Fibroblast of lung (primary cell): Measurements from ENCODE around the gene KIAA0930. TPM values are rescaled to one million over a fixed set of nuclear protein-coding genes. Genes with fewer than 3 reads are reported as not detected.

Source experiments
- DNase-seq, 2 donors: peaks; one replicate each; pipeline versions ENCODE4 v3.0.0 to v3.0.0-alpha.2; 2010; ENCODE audit warnings: low read depth in 2 of 2
- H2AFZ ChIP-seq: 2 replicates; pipeline ENCODE4 v1.5.1; 2012; ENCODE audit warnings: low read length, control low read depth, inconsistent platforms
- H3K27ac ChIP-seq: 2 replicates; pipeline ENCODE4 v1.5.1; 2011; ENCODE audit warnings: low read length, control low read depth; ENCODE audit not compliant: insufficient read depth
- H3K27me3 ChIP-seq: 2 replicates; pipeline ENCODE4 v1.5.1; 2011; ENCODE audit warnings: mild to moderate bottlenecking, low read length; ENCODE audit not compliant: control insufficient read depth, insufficient read depth
- H3K36me3 ChIP-seq: 2 replicates; pipeline ENCODE4 v1.5.1; 2011; ENCODE audit warnings: low read length; ENCODE audit not compliant: control insufficient read depth, insufficient read depth
- H3K4me1 ChIP-seq: 2 replicates; pipeline ENCODE4 v1.5.1; 2011; ENCODE audit warnings: low read length; ENCODE audit not compliant: control insufficient read depth, insufficient read depth; ENCODE audit errors: extremely low read depth
- H3K4me2 ChIP-seq: 2 replicates; pipeline ENCODE4 v1.5.1; 2011; ENCODE audit warnings: low read length, control low read depth; ENCODE audit not compliant: insufficient read depth; ENCODE audit errors: extremely low read depth
- H3K4me3 ChIP-seq, 4 experiments: fragments of 200-600 bp in 1 of 4; sonication (generic) in 1 of 4; replicated peaks in 1 of 4; 2 replicates each; pipeline ENCODE4 v1.5.1; 2011 to 2016; ENCODE audit warnings: low read length in 4 of 4, low read depth in 3 of 4, mild to moderate bottlenecking in 3 of 4, control low read depth in 2 of 4, inconsistent platforms in 1 of 4, mixed read lengths in 1 of 4; ENCODE audit not compliant: insufficient read depth in 1 of 4; ENCODE audit errors: control extremely low read depth in 1 of 4
- H3K79me2 ChIP-seq: 2 replicates; pipeline ENCODE4 v1.5.1; 2012; ENCODE audit warnings: mild to moderate bottlenecking, low read length, inconsistent platforms; ENCODE audit not compliant: control insufficient read depth, insufficient read depth
- H3K9ac ChIP-seq: 2 replicates; pipeline ENCODE4 v1.5.1; 2011; ENCODE audit warnings: mild to moderate bottlenecking, low read length, control low read depth; ENCODE audit not compliant: insufficient read depth
- H3K9me3 ChIP-seq: 2 replicates; pipeline ENCODE4 v1.5.1; 2012; ENCODE audit warnings: low read depth, low read length; ENCODE audit not compliant: control insufficient read depth, insufficient read depth
- H4K20me1 ChIP-seq: 2 replicates; pipeline ENCODE4 v1.5.1; 2011; ENCODE audit warnings: low read length; ENCODE audit not compliant: control insufficient read depth, insufficient read depth; ENCODE audit errors: extremely low read depth
- EZH2 ChIP-seq: IDR thresholded peaks from 2 replicates; pipeline ENCODE4 v1.5.1; 2012; ENCODE audit warnings: low read length, control low read depth, mild to moderate bottlenecking; ENCODE audit errors: missing control alignments
- polyA plus RNA-seq, 2 donors: library from polyadenylated mRNA; depleted of rRNA in 1 of 2; stranded (reverse) in 1 of 2; unstranded in 1 of 2; fragments of >200 nt; gene quantifications; 2 replicates each; pipeline ENCODE4 v1.2.1, GENCODE V29; 2011 to 2012; ENCODE audit warnings: missing spikeins in 1 of 2
- total RNA-seq: library from RNA; depleted of rRNA; stranded (reverse); fragments of >200 nt; gene quantifications from 2 replicates; pipeline ENCODE4 v1.2.1, GENCODE V29; 2014
- TF ChIP-seq, protein P1 (sequence below), 2 donors: IDR thresholded peaks in 1 of 2; conservative IDR thresholded peaks in 1 of 2; 1 replicate in 1 of 2; 2 replicates in 1 of 2; pipeline ENCODE4 v1.5.1; 2011 to 2012; ENCODE audit warnings: low read length in 2 of 2, control low read depth in 1 of 2, inconsistent platforms in 1 of 2, low read depth in 1 of 2, mild to moderate bottlenecking in 1 of 2

KIAA0930 gene
- total and polyA plus RNA-seq, 2 donors (not counting 1 experiment from before 2014, with no cell fraction given), result 28.2 to 30.9 TPM

GRCh38 chr22:45254789-45255278 is 14.1 kb upstream of the KIAA0930 start:
- no peak overlapping the region for H2AFZ ChIP-seq
- H3K4me3 ChIP-seq, result no peak overlapping the region
- no peaks in the 10 kb centered on the region for H4K20me1 ChIP-seq
- H3K4me2 ChIP-seq, result no peak overlapping the region
- no peak overlapping the region for H3K9ac ChIP-seq
- peak in 1 of 2 donors; percentile 47 for DNase-seq
- no peaks in the 10 kb centered on the region for H3K79me2 ChIP-seq
- no peak for TF ChIP-seq EZH2
- TF ChIP-seq, protein P1, sequence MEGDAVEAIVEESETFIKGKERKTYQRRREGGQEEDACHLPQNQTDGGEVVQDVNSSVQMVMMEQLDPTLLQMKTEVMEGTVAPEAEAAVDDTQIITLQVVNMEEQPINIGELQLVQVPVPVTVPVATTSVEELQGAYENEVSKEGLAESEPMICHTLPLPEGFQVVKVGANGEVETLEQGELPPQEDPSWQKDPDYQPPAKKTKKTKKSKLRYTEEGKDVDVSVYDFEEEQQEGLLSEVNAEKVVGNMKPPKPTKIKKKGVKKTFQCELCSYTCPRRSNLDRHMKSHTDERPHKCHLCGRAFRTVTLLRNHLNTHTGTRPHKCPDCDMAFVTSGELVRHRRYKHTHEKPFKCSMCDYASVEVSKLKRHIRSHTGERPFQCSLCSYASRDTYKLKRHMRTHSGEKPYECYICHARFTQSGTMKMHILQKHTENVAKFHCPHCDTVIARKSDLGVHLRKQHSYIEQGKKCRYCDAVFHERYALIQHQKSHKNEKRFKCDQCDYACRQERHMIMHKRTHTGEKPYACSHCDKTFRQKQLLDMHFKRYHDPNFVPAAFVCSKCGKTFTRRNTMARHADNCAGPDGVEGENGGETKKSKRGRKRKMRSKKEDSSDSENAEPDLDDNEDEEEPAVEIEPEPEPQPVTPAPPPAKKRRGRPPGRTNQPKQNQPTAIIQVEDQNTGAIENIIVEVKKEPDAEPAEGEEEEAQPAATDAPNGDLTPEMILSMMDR (conservative IDR thresholded peaks at IDR 0.05 in 1 of 2, IDR thresholded peaks at IDR 0.05 in 1 of 2; ENCODE audit: low read depth in 1 of 2, low read length in 2 of 2), result no peak
- no peaks in the 10 kb centered on the region for H3K27me3 ChIP-seq
- H3K27ac ChIP-seq, result no peak overlapping the region
- H3K36me3 ChIP-seq, result no peaks in the 10 kb centered on the region
- no peaks in the 10 kb centered on the region for H3K9me3 ChIP-seq
- no peaks in the 10 kb centered on the region for H3K4me1 ChIP-seq

DNA sequence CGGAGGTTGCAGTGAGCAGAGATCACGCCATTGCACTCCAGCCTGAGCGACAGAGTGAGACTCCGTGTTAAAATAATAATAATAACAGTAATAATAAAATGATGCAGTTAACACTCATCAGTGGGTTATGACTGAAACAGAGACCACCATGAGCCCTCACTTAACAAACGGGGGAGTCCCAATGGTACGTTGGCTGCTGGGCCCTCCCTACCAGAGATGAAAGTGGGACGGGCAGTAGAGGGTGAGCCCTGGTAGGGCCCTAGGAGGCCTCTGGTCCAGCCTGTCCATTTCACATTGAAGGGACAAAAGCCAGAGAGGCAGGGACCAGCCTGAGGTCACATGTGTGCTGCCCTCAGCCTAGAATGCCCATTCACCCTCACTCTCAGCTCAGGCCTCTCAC is 13.7 kb upstream of the KIAA0930 start:
- Histone ChIP-seq H3K9me3 (no peaks in the 10 kb centered on the region), H3K9ac (no peak overlapping the region), H3K36me3 (no peaks in the 10 kb centered on the region), H3K27ac (no peak overlapping the region), H3K4me2 (no peak overlapping the region), H3K4me3 (no peak overlapping the region), H3K27me3 (no peaks in the 10 kb centered on the region), H3K4me1 (no peaks in the 10 kb centered on the region), H4K20me1 (no peaks in the 10 kb centered on the region), H3K79me2 (no peaks in the 10 kb centered on the region), H2AFZ (no peak overlapping the region)
- DNase-seq, result no peak
- TF ChIP-seq, protein P1 (conservative IDR thresholded peaks at IDR 0.05 in 1 of 2, IDR thresholded peaks at IDR 0.05 in 1 of 2; ENCODE audit: low read depth in 1 of 2, low read length in 2 of 2), result no peak
- TF ChIP-seq EZH2, result no peak

- Histone ChIP-seq H3K9ac (no peak overlapping the region), H3K9me3 (no peaks in the 10 kb centered on the region), H2AFZ (no peak overlapping the region), H4K20me1 (no peaks in the 10 kb centered on the region), H3K4me1 (no peaks in the 10 kb centered on the region), H3K4me3 (no peak overlapping the region), H3K27me3 (peaks cover 2% of the 10 kb centered on the region), H3K79me2 (no peaks in the 10 kb centered on the region), H3K4me2 (no peak overlapping the region), H3K27ac (no peak overlapping the region), H3K36me3 (no peaks in the 10 kb centered on the region)
- TF ChIP-seq, protein P1 (conservative IDR thresholded peaks at IDR 0.05 in 1 of 2, IDR thresholded peaks at IDR 0.05 in 1 of 2; ENCODE audit: low read depth in 1 of 2, low read length in 2 of 2), result no peak
- no peak for TF ChIP-seq EZH2
- no peak for DNase-seq
Measured at GRCh38 chr22:45253039-45253641, 12.4 kb upstream of the KIAA0930 start.
